OCI-LY3 (cell line): ENCODE measurements around the gene DNASE1L2.

Source experiments
- H2AFZ ChIP-seq: fragments of 200-600, 300-600 bp; shearing (Covaris generic); 2 replicates; pipeline ENCODE4 v1.6.0; 2014; ENCODE audit warnings: antibody characterized with exemption, low read depth, low read length
- H3K27ac ChIP-seq: fragments of 200-600, 300-600 bp; sonication (generic); 2 replicates; pipeline ENCODE4 v1.5.1; 2014; ENCODE audit warnings: mild to moderate bottlenecking, low read length, moderate library complexity, mixed read lengths
- H3K27me3 ChIP-seq: fragments of 200-600, 300-600 bp; sonication (generic); 2 replicates; pipeline ENCODE4 v1.6.1; 2014; ENCODE audit warnings: low read depth, low read length, mixed read lengths
- H3K36me3 ChIP-seq: fragments of 200-600, 300-600 bp; sonication (generic); replicated peaks from 2 replicates; pipeline ENCODE3; 2014; ENCODE audit warnings: low read depth, low read length, mixed read lengths
- H3K4me1 ChIP-seq: fragments of 300-600, 200-600 bp; sonication (generic); 2 replicates; pipeline ENCODE4 v1.6.1; 2014; ENCODE audit warnings: low read length, mixed read lengths
- H3K4me2 ChIP-seq: fragments of 200-600, 300-600 bp; sonication (generic); 2 replicates; pipeline ENCODE4 v1.6.1; 2014; ENCODE audit warnings: low read length, mixed read lengths
- H3K4me3 ChIP-seq: fragments of 300-600, 200-600 bp; sonication (generic); 2 replicates; pipeline ENCODE4 v1.5.1; 2014; ENCODE audit warnings: antibody characterized with exemption, mild to moderate bottlenecking, low read length, moderate library complexity
- H3K79me2 ChIP-seq: fragments of 300-600, 200-600 bp; shearing (Covaris generic); 2 replicates; pipeline ENCODE4 v1.6.1; 2014; ENCODE audit warnings: mild to moderate bottlenecking, low read length, mixed read lengths
- H3K9ac ChIP-seq: fragments of 300-600, 200-600 bp; shearing (Covaris generic); 2 replicates; pipeline ENCODE4 v1.6.0; 2014; ENCODE audit warnings: mild to moderate bottlenecking, low read length, moderate library complexity
- H3K9me3 ChIP-seq: fragments of 200-600, 300-600 bp; shearing (Covaris generic); 2 replicates; pipeline ENCODE4 v1.6.1; 2014; ENCODE audit warnings: low read length, mixed read lengths; ENCODE audit not compliant: insufficient read depth
- H4K20me1 ChIP-seq: fragments of 200-600, 300-600 bp; sonication (generic); 2 replicates; pipeline ENCODE4 v1.6.1; 2016; ENCODE audit warnings: low read length, mixed read lengths; ENCODE audit not compliant: insufficient read depth
- EZH2phosphoT487 ChIP-seq: fragments of 200-600 bp; shearing (Covaris generic); IDR thresholded peaks from 2 replicates; pipeline ENCODE4 v1.6.1; 2018; ENCODE audit warnings: antibody characterized with exemption, mixed run types, low read depth
- TF ChIP-seq, protein P1 (sequence below): fragments of 200-600, 300-600 bp; sonication (generic); IDR thresholded peaks from 2 replicates; pipeline ENCODE4 v1.5.1; 2014; ENCODE audit warnings: antibody characterized with exemption, low read length, low read depth

DNASE1L2 gene

DNA sequence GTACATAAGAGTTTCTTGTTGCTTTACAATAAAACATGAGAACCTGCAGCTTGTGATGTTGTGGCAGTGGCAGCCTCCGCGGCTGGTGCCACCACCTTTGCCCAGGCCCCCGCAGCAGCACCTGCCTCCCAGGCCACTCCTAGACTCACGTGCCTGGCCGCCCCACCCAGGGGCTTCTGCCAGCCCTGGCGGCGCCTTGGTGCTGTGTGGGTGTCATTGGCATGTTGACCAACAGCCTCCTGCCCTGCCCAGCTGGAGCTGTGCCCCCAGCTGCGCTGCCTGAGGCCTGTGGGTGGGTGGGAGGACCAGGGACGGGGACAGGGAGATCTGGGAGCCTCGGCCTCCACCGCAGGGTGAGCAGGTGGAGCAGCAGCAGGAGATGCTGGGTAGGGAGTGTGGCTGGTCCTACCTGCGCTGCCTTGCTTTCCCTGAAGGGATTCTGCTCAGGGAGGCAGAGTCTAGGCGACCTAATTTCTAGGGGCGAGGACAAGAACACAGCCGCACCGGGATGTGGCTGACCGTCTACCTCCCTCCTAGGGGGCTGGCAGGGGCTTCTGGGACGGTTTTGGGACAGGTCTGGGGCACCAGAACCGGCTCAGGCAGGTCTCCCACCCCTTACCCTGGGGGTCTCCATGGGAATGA lies 428 bp upstream of the DNASE1L2 start:
- Histone ChIP-seq H3K4me2 (no peak overlapping the region), H3K27me3 (no peaks in the 10 kb centered on the region), H4K20me1 (no peaks in the 10 kb centered on the region), H2AFZ (no peak overlapping the region), H3K27ac (no peak overlapping the region), H3K4me1 (no peaks in the 10 kb centered on the region), H3K79me2 (no peaks in the 10 kb centered on the region), H3K4me3 (no peak overlapping the region), H3K9me3 (no peaks in the 10 kb centered on the region), H3K9ac (no peak overlapping the region), H3K36me3 (peaks cover 23% of the 10 kb centered on the region)
- no peak for TF ChIP-seq EZH2phosphoT487
- TF ChIP-seq, protein P1, sequence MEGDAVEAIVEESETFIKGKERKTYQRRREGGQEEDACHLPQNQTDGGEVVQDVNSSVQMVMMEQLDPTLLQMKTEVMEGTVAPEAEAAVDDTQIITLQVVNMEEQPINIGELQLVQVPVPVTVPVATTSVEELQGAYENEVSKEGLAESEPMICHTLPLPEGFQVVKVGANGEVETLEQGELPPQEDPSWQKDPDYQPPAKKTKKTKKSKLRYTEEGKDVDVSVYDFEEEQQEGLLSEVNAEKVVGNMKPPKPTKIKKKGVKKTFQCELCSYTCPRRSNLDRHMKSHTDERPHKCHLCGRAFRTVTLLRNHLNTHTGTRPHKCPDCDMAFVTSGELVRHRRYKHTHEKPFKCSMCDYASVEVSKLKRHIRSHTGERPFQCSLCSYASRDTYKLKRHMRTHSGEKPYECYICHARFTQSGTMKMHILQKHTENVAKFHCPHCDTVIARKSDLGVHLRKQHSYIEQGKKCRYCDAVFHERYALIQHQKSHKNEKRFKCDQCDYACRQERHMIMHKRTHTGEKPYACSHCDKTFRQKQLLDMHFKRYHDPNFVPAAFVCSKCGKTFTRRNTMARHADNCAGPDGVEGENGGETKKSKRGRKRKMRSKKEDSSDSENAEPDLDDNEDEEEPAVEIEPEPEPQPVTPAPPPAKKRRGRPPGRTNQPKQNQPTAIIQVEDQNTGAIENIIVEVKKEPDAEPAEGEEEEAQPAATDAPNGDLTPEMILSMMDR = no peak

GRCh38 chr16:2237102-2237482 lies 848 bp downstream of the DNASE1L2 start:
- H3K4me2 ChIP-seq = no peak overlapping the region
- H3K9ac ChIP-seq = no peak overlapping the region
- H4K20me1 ChIP-seq = no peaks in the 10 kb centered on the region
- no peak overlapping the region for H3K27ac ChIP-seq
- no peak overlapping the region for H3K4me3 ChIP-seq
- no peaks in the 10 kb centered on the region for H3K79me2 ChIP-seq
- no peaks in the 10 kb centered on the region for H3K9me3 ChIP-seq
- TF ChIP-seq, protein P1 = no peak
- TF ChIP-seq EZH2phosphoT487 = no peak
- H3K4me1 ChIP-seq = no peaks in the 10 kb centered on the region
- no peaks in the 10 kb centered on the region for H3K27me3 ChIP-seq
- no peak overlapping the region for H2AFZ ChIP-seq
- peaks cover 19% of the 10 kb centered on the region for H3K36me3 ChIP-seq

DNA sequence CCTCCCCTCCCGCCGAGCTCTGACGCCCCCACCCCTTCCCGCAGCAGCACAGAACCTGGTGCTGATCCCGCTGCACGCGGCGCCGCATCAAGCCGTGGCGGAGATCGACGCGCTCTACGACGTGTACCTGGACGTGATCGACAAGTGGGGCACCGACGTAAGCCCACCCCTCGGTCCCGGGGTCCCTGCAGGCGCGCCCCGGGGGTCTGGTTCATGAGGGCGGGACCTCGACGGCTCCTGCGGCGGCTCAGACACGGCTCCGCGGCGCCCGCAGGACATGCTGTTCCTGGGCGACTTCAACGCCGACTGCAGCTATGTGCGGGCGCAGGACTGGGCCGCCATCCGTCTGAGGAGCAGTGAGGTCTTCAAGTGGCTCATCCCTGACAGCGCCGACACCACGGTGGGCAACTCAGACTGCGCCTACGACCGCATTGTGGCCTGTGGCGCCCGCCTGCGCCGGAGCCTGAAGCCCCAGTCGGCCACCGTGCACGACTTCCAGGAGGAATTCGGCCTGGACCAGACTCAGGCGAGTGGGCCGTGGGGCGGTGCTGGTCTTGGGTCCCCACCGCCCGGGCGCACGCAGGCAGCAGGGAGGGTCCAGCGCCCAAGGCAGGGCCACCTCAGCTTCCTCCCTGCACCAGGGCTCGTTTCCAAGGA lies 1.4 kb downstream of the DNASE1L2 start:
- H3K36me3 ChIP-seq = peaks cover 19% of the 10 kb centered on the region
- TF ChIP-seq EZH2phosphoT487 = no peak
- TF ChIP-seq, protein P1 = no peak
- no peaks in the 10 kb centered on the region for H3K4me1 ChIP-seq
- no peak overlapping the region for H3K4me2 ChIP-seq
- H3K4me3 ChIP-seq = no peak overlapping the region
- no peaks in the 10 kb centered on the region for H3K79me2 ChIP-seq
- no peak overlapping the region for H3K27ac ChIP-seq
- no peak overlapping the region for H2AFZ ChIP-seq
- H3K9ac ChIP-seq = no peak overlapping the region
- H4K20me1 ChIP-seq = no peaks in the 10 kb centered on the region
- H3K9me3 ChIP-seq = no peaks in the 10 kb centered on the region
- H3K27me3 ChIP-seq = no peaks in the 10 kb centered on the region

DNA sequence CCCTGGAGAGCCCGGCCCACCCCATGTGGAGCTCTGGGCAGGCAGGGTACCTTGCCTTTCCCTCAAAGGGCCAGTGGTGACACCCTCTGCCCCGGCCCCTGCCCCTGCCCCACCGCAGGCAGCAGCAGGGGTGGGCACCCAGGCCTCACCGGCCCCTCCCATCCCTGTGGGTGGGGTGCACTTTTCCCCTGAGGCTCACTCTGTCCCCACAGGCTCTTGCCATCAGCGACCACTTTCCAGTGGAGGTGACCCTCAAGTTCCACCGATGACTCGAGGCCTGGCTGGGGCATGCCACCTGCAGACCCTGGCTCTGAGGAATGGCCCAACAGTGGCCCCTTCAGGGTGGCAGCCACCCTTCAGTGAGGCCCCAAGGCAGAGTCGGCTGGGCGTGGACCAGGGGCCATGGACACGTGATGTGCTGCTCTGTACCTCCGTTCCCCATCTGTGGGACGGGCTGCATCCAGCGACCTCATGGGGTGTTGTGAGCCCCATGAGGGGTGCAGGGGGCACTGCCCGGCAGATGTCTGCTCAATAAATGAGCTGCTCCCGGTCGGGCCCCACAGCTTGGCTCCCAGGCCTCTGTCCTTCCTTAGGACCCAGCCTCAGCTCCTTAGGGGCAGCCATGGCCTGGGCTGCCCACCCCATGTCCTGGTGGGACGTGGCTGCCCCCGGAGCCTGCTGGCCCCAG lies 2.0 kb downstream of the DNASE1L2 start:
- Histone ChIP-seq H3K9me3 (no peaks in the 10 kb centered on the region), H3K4me3 (no peak overlapping the region), H3K4me2 (no peak overlapping the region), H2AFZ (no peak overlapping the region), H3K27me3 (no peaks in the 10 kb centered on the region), H3K27ac (no peak overlapping the region), H3K36me3 (peaks cover 18% of the 10 kb centered on the region), H4K20me1 (no peaks in the 10 kb centered on the region), H3K79me2 (no peaks in the 10 kb centered on the region), H3K9ac (no peak overlapping the region), H3K4me1 (no peaks in the 10 kb centered on the region)
- no peak for TF ChIP-seq EZH2phosphoT487
- TF ChIP-seq, protein P1 = no peak
